C4-2B (cell line): ENCODE results near the gene CTIF.

Experiments
- CTCF ChIP-seq: fragments of 450-650 bp; conservative IDR thresholded peaks from 2 replicates; pipeline ENCODE4 v1.5.1; 2017; ENCODE audit warnings: mild to moderate bottlenecking
- ZFX ChIP-seq: fragments of 450-650 bp; IDR thresholded peaks from 2 replicates; pipeline ENCODE4 v1.6.1; 2017

GRCh38 chr18:48544661-48545415 lies 6.0 kb downstream of the CTIF start:
- TF ChIP-seq CTCF = no peak
- TF ChIP-seq ZFX = no peak
